Measurements from ENCODE around the gene BTNL9.
"Not testable (repeated sequence)": the region's sequence is repeated elsewhere in the genome, so short reads cannot be mapped to it uniquely, and the experiment has no call there.

The BTNL9 gene

DNA sequence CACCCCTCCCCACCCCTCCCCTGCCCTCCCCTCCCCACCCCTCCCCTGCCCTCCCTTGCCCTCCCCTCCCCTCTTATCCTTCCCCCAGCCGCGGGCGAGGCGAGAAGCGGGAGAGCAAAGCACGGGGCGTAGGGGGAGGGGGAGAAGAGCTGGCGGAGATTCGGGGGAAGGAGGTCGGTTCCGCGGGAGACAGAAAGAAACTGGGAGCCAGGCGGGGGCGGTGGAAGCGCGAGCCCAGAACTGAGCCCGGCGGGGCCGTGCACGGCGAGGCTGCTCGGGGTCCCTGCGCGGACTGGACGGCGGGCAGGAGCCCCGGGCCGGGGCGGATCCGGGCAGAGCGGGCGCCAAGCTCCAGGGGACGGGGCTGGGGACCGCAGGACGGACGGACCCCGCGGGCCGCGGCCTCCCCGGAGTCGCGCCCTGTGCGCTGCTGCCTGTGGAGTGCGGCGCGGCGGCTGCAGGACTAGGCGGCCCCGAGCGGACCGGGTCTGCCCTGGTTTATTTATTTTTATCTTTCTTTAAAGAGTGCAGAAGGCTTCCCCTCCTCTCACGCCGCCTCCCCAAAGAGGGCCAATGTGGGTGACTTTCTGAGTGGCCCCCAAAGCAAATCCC lies 61.1 kb downstream of the BTNL9 start:
- not testable (repeated sequence) for DNase-seq

DNA sequence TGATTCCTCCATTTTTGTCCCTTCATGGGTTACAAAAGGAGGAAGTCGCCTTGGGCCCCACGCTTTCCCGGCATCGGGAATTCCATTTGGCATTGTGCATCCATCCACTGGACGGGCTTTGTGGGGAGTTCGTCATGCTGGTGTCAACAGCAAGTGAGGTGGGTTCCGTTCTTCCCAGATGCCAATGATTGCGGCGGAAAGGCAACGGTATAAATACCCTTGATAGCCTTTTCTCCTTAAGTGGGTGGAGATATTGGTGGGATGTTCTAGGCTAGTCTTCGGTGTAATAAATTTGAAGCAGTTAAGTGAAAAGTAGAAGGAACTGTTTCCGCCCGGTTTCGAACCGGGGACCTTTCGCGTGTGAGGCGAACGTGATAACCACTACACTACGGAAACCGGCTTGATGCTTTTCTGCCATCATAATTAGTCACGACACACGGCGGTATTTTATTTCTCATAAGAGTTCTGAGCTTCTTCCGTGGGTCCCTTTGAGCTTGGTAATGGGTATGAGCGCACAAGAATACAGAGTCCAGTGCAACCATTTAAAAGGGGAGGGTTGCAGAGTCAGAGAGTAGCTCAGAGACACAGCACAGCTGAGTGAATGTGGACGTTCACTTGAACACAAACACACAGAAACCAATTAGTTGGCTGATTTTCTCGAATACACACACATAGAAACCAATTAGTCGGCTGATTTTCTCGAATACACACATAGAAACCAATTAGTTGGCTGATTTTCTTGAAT lies 62.0 kb downstream of the BTNL9 start:
- DNase-seq = not testable (repeated sequence)

DNA sequence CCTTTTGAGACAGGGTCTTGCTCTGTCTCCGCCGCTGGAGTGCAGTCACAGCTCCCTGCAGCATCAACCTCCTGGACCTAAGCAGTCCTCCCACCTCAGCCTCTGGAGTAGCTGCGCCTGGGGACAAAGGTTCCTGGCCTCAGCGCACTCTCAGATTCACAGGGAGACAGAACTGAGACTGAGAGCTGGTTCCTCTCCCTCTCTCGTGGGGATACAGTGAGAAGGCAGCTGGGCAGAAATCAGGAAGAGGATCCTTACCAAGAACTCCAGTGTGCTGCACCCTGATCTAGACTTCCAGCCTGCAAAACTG lies 64.1 kb downstream of the BTNL9 start:
- not testable (repeated sequence) for DNase-seq

DNA sequence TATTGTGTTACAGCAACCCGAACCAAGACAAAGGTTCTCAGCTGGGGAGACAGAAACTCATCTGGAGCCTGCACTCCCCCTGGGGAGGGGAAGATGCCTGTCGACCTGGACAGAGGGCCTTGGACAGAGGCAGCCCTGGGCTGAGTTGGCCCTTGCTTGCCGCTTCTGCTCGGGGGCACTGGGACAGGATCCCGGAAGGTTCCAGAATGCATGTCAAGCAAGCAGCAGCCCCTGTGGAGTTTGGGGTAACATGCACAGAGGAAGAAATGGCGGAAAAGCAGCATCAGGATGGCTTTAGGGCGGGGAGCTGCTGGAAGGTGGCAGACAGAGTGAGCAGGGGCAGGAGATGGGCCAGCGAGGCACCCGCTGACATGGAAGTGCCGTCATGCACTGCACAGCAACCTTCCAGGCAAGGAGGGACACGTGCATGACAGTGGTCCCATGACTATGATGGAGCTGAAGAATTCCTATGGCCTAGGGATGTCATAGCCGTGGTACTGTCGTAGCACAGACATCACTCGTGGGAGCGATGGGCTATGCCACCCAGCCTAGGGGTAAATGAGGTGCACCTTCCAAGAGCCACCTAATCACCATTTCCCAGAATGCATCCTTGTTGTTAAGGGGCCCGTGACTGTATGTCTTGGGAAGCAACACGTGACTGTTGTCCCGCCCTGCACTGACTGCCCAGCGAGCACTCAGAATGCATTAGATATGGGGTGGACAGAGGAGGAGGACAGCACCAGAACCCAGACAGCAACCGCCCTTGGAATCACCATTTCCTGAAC lies 64.7 kb downstream of the BTNL9 start:
- DNase-seq = not testable (repeated sequence)

DNA sequence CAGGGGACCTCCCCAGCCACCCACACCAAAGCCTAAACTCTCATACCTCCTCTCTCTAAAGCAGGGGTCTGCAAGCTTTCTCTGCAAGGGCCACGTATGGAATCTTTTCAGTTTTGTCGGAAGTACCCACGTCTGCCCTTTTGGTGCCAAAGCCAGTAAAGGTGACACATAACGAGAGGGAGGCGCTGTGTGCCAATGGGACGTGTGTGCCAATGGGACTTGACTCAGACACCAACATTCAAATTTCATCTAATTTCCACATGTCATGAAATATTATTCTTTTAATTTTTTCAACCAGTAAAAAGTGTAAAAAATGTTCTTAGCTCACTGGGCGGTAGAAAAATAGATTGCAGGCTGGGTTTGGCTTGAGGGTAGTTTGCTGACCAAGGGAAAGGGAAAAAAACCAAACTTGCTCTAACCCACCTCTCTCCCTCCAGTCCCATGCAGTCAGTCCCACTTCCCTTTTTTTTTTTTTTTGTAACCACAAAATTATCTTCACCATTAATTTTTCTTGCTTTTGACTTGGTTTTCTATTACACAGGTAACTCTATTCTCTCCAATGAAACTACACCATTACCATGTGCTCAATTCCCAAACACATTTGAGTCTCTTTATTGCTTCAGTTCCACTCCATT lies 65.4 kb downstream of the BTNL9 start:
- DNase-seq = no peak

DNA sequence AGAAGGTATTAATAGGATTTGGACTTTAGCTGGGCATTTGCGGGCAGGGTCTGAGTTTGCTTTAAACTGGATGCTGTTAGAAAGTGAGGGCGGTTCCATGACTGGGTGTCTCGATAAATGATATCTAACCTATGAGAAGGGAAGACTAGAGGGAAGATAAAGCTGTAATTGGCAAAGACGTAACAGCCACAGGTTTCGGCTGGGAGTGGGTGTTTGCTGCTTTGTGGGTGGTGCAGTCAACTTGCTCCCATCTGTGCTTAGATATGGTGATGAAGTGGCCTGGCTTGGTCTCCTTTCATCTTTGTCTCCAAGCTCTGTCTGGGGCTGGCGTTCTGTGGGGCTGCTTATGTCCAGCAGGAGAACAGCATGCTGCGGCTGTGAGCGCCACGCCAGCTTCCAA lies 67.6 kb downstream of the BTNL9 start:
- DNase-seq = no peak

DNA sequence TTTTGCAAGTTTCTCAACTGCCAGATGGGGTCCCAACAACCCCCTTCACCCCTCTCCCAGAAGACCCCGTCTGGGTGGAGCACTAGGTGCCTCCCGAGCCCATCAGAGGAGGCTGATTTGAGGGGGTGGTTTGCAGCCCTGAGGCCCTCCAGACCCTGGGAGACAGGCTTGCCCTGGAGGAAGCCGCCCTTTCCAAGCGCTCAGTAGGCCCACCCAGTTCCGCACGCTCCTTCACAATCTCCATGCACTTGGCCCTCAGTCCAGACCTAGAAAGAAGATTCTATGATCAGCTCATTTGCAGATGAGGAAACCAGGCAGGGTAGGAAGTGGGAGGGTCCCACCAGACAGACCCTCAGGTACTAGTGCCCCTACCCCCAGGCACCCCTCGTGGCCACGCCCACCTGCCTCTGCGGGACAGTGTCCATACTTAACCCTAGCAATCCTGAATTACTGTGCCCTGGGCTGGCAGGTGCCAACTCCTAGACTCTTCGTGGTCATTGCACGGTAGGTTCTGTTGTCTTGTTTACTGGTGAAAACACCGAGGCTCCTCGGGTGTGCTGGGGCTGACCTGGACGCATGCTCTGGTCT lies 68.6 kb downstream of the BTNL9 start:
- DNase-seq = no peak

DNA sequence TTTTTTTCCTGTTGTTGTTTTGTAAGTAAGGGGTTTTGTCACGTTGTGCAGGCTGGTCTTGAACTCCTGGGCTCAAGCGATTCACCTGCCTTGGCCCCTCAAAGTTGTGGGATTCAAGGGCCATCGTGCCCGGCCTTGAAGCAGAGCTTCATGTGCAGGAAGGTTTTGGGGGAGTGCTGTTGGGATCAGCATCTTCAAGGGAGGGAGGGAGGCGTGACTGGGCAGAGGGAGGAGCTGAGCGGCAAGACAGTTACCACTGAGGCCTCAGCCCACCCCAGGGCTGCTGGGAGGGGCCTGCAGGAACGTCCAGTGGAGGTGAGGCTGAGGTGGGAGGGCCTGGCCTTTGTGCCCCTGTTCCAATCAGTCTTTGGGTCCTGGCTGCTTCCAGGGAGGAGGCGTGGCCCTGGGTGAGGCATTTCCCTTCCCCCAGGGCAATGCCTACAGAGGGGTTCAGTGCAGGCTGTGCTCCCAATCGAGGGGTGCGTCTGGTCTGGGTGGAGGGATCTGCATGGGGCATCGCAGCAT lies 69.5 kb downstream of the BTNL9 start:
- no peak for DNase-seq

DNA sequence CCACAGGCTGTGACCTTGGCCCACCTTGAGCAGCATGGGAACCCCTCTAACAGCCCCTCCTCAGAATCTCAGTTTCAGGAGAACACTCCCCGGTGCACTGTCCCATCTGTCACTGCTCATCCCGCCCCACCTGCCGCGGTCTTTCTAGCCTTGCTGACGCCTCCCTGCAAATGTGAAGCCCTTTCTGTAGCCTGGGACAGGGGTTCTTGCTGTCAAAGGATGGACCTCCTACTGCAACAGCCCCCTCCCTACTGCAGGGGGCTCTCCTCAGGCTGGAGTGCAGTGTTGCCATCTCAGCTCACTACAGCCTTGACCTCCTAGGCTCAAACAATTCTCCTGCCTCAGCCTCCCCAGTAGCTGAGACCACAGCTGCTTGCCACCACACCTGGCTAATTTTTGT lies 70.9 kb downstream of the BTNL9 start:
- no peak for DNase-seq

Measured in EL (cell line).